HFF-Myc (cell line): Measurements from ENCODE around the gene PMM2.
"Not testable (repeated sequence)": the region's sequence is repeated elsewhere in the genome, so short reads cannot be mapped to it uniquely, and the experiment has no call there.

Experiments
- DNase-seq: peaks from one replicate; pipeline ENCODE4 v3.0.0-alpha.2; 2011; ENCODE audit warnings: low read depth; ENCODE audit errors: extremely low read depth
- H3K4me3 ChIP-seq: replicated peaks from 2 replicates; pipeline ENCODE4 v1.5.1; 2011; ENCODE audit warnings: low read depth, mild to moderate bottlenecking, control low read depth, low read length
- TF ChIP-seq, protein P1 (sequence below): IDR thresholded peaks from 2 replicates; pipeline ENCODE4 v1.5.1; 2012; ENCODE audit warnings: mild to moderate bottlenecking, low read depth, low read length, control low read depth; ENCODE audit errors: missing control alignments

The PMM2 gene

GRCh38 chr16:8867932-8868415, 70.3 kb downstream of the PMM2 start:
- DNase-seq: no peak
- TF ChIP-seq, protein P1, sequence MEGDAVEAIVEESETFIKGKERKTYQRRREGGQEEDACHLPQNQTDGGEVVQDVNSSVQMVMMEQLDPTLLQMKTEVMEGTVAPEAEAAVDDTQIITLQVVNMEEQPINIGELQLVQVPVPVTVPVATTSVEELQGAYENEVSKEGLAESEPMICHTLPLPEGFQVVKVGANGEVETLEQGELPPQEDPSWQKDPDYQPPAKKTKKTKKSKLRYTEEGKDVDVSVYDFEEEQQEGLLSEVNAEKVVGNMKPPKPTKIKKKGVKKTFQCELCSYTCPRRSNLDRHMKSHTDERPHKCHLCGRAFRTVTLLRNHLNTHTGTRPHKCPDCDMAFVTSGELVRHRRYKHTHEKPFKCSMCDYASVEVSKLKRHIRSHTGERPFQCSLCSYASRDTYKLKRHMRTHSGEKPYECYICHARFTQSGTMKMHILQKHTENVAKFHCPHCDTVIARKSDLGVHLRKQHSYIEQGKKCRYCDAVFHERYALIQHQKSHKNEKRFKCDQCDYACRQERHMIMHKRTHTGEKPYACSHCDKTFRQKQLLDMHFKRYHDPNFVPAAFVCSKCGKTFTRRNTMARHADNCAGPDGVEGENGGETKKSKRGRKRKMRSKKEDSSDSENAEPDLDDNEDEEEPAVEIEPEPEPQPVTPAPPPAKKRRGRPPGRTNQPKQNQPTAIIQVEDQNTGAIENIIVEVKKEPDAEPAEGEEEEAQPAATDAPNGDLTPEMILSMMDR: no peak
- peak overlapping the region; percentile 56 for H3K4me3 ChIP-seq

DNA sequence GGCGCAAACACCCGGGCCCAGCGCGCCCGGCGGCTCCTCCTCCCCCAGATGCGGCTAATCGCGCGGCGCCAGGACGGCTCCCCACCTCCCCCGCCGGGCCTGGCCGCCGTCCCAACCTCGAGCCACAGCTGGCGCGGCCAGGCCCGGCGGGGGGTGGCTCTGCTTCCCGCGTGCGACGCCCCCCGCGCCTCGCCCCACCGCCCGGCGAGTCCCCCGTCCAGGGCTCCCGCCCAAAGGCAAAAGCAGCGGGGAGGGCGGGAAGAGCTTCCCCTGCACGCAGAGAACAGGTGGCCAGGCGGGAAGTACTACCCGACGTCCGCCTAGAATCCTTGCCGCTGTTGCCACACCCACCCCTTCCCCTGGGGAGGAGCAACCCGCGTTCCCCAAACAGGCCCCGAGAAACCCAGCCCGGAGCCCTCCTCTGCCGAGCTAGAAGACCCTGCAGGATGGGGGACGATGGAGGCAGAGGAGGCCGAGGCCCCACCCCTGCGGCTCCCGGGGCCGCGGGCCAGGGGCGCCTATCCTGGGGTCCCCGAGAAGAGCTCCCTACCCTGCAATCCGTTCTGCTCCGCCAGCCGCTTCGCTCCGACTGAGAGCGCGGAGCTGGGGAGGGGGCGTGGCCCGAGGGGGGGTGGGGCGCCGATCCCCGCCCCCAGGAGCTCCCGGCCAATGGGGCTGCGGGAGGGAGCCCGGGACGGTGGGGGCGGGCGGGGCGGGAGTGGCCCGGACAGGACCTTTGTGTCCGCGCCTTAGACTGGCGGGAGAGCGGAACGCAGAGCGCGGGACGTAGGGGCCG, 71.0 kb downstream of the PMM2 start, which contains the start of gene CARHSP1:
CARHSP1 (minus strand) TSS at position 591 of the 796 bp plus-strand sequence. CDS start 9,678 bp downstream, outside the sequence.
- peak; percentile 78 for DNase-seq
- H3K4me3 ChIP-seq: peak within 1 kb of the TSS; percentile 56
- TF ChIP-seq, protein P1: no peak

DNA sequence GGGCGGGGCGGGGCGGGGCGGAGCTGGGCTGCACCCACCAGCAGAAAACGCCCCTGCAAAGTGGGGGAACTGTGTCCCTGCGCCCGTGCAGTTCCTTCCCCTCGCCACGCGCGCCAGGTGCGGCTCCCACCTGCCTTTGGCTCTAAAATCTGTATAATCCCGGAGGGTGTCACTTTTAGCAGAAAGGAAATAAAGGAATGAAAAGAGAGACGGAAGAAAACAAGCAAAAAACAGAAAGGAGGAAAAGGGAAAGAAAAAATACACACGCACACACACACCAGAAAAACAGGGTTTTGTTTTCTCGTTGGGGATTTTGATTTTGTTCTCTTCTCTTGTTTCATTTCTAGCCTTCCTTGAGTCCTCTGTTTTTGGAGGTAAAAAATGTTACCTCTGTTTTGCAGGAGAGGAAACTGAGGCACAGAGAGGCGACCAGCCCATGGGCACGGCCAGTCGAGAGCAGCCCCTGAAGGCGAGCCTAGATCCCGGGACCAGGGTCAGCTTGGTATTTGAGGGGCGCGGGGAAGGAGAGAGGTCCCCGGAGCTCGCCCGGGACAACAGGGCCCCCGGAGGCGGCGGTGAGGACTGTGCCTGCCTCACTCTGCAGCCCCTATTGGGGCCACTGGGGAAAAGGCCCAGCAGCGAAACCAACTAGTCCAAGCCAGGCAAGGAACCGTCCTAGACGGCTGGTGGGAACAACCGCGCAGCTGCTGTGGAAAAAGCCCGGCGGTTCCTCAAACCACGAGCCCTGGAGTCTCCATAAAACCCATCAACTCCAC, 71.8 kb downstream of the PMM2 start:
- H3K4me3 ChIP-seq: peak overlapping the region; percentile 24
- no peak for DNase-seq
- TF ChIP-seq, protein P1: no peak

DNA sequence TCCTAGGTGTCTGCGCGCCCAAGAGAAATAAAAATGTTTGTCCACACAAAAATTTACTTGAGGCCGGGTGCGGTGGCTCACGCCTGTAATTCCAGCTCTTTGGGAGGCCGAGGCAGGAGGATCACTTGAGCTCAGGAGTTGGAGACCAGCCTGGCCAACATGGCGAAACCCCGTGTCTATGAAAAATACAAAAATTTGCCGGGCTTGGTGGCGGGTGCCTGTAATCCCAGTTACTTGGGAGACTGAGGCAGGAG, 72.3 kb downstream of the PMM2 start:
- not testable (repeated sequence) for DNase-seq, H3K4me3 ChIP-seq

DNA sequence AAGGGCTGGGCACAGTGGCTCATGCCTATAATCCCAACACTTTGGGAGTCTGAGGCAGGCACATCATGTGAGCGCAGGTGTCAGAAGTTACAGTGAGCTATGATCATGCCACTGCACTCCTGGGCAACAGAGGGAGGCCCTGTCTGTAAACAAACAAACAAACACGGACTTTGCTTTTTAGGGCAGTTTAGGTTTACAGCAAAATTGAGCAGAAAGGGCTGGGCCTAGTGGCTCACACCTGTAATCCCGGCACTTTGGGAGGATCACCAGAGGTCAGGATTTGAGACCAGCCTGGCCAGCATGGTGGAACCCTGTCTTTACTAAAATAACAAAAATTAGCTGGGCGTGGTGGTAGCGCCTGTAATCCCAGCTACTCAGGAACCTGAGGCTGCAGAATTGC, 74.4 kb downstream of the PMM2 start:
- DNase-seq: no peak
- H3K4me3 ChIP-seq: no peak overlapping the region
- TF ChIP-seq, protein P1: no peak

GRCh38 chr16:8872967-8873865, 75.6 kb downstream of the PMM2 start:
- no peak overlapping the region for H3K4me3 ChIP-seq
- no peak for DNase-seq
- TF ChIP-seq, protein P1: peak; percentile 12

GRCh38 chr16:8873866-8874195, 76.2 kb downstream of the PMM2 start:
- not testable (repeated sequence) for DNase-seq, H3K4me3 ChIP-seq
